Trophoblast cell (in vitro differentiated cells and primary cell): ENCODE data around the gene SDHB.

Experiments used
- DNase-seq, 2 donors: peaks; one replicate each; pipeline ENCODE4 v3.0.0-alpha.2; 2016
- H2AFZ ChIP-seq: 2 replicates; pipeline ENCODE4 v1.6.1; 2013; ENCODE audit warnings: low read length, moderate library complexity, mild to moderate bottlenecking; ENCODE audit not compliant: insufficient read depth, poor library complexity
- H2AK5ac ChIP-seq: 2 replicates; pipeline ENCODE4 v1.6.1; 2013; ENCODE audit warnings: mild to moderate bottlenecking, low read length
- H2BK120ac ChIP-seq: 2 replicates; pipeline ENCODE4 v1.6.1; 2013; ENCODE audit warnings: low read length, mild to moderate bottlenecking, moderate library complexity; ENCODE audit not compliant: insufficient read depth, poor library complexity
- H2BK12ac ChIP-seq: 2 replicates; pipeline ENCODE4 v1.6.1; 2013; ENCODE audit warnings: mild to moderate bottlenecking, low read length, moderate library complexity
- H2BK5ac ChIP-seq: 2 replicates; pipeline ENCODE4 v1.6.1; 2013; ENCODE audit warnings: low read length, low read depth, moderate library complexity, mild to moderate bottlenecking; ENCODE audit not compliant: poor library complexity
- H3K14ac ChIP-seq: 2 replicates; pipeline ENCODE4 v1.6.1; 2013; ENCODE audit warnings: mild to moderate bottlenecking, low read length
- H3K18ac ChIP-seq: 2 replicates; pipeline ENCODE4 v1.6.1; 2013; ENCODE audit warnings: mild to moderate bottlenecking, low read length
- H3K23ac ChIP-seq: 2 replicates; pipeline ENCODE4 v1.6.1; 2013; ENCODE audit warnings: low read length
- H3K27ac ChIP-seq: 2 replicates; pipeline ENCODE4 v1.5.1; 2013; ENCODE audit warnings: low read depth, mild to moderate bottlenecking, inconsistent platforms, low read length, moderate library complexity
- H3K27me3 ChIP-seq: 2 replicates; pipeline ENCODE4 v1.6.1; 2013; ENCODE audit warnings: inconsistent platforms, mild to moderate bottlenecking, low read length, moderate library complexity; ENCODE audit not compliant: insufficient read depth
- H3K36me3 ChIP-seq, 2 experiments: 1 replicate in 1 of 2; 2 replicates in 1 of 2; pipeline ENCODE4 v1.6.1; 2013; ENCODE audit warnings: low read length in 2 of 2, mild to moderate bottlenecking in 2 of 2, moderate library complexity in 1 of 2; ENCODE audit not compliant: insufficient read depth in 2 of 2, control insufficient read depth in 1 of 2
- H3K4ac ChIP-seq: 2 replicates; pipeline ENCODE4 v1.6.1; 2013; ENCODE audit warnings: low read depth, mild to moderate bottlenecking, low read length, moderate library complexity
- H3K4me1 ChIP-seq, 2 experiments: 1 replicate in 1 of 2; 2 replicates in 1 of 2; pipeline ENCODE4 v1.6.1; 2013; ENCODE audit warnings: low read length in 2 of 2, mild to moderate bottlenecking in 2 of 2, moderate library complexity in 1 of 2; ENCODE audit not compliant: insufficient read depth in 2 of 2, control insufficient read depth in 1 of 2
- H3K4me2 ChIP-seq: 2 replicates; pipeline ENCODE4 v1.6.1; 2013; ENCODE audit warnings: inconsistent platforms, mild to moderate bottlenecking, low read length, moderate library complexity
- H3K4me3 ChIP-seq: 2 replicates; pipeline ENCODE4 v1.5.1; 2013; ENCODE audit warnings: mild to moderate bottlenecking, low read depth, low read length, inconsistent platforms
- H3K79me1 ChIP-seq: one replicate; pipeline ENCODE4 v1.6.1; 2013; ENCODE audit warnings: low read length
- H3K79me2 ChIP-seq: 2 replicates; pipeline ENCODE4 v1.6.1; 2013; ENCODE audit warnings: low read length, mild to moderate bottlenecking; ENCODE audit not compliant: control insufficient read depth, insufficient read depth, poor library complexity
- H3K9ac ChIP-seq: 2 replicates; pipeline ENCODE4 v1.6.1; 2013; ENCODE audit warnings: mild to moderate bottlenecking, low read length
- H3K9me3 ChIP-seq: 2 replicates; pipeline ENCODE4 v1.6.1; 2013; ENCODE audit warnings: low read depth, mild to moderate bottlenecking, control low read depth, inconsistent platforms, low read length; ENCODE audit not compliant: insufficient read depth
- H4K12ac ChIP-seq: 2 replicates; pipeline ENCODE4 v1.6.1; 2013; ENCODE audit warnings: low read depth, mild to moderate bottlenecking, low read length, moderate library complexity
- H4K8ac ChIP-seq: 2 replicates; pipeline ENCODE4 v1.6.1; 2013; ENCODE audit warnings: low read depth, mild to moderate bottlenecking, low read length, moderate library complexity
- H4K91ac ChIP-seq: one replicate; pipeline ENCODE4 v1.6.1; 2013; ENCODE audit warnings: low read depth, mild to moderate bottlenecking, low read length, moderate library complexity
- WGBS: extraction: QIAGEN DNeasy Blood & Tissue Kit; methylation state at CpG from one replicate; pipeline ENCODE4 v1.1.7; 2013; ENCODE audit warnings: missing lambda C conversion rate; ENCODE audit not compliant: insufficient read length, insufficient coverage; ENCODE audit errors: extremely low coverage; 5-methylcytosine and 5-hydroxymethylcytosine counted together

Gene SDHB

GRCh38 chr1:17046334-17046657 is 7.5 kb downstream of the SDHB start:
- WGBS, result no CpG with 5 or more reads among the region's 3 CpGs
- H3K18ac ChIP-seq, result no peak overlapping the region
- no peaks in the 10 kb centered on the region for H3K4me1 ChIP-seq
- H3K36me3 ChIP-seq, result peaks cover 22 to 24% of the 10 kb centered on the region in 2 experiments
- H3K4me2 ChIP-seq, result no peak overlapping the region
- H3K79me1 ChIP-seq, result no peaks in the 10 kb centered on the region
- no peak overlapping the region for H4K12ac ChIP-seq
- no peak overlapping the region for H2AK5ac ChIP-seq
- H4K8ac ChIP-seq, result no peak overlapping the region
- no peak overlapping the region for H3K9ac ChIP-seq
- H3K27ac ChIP-seq, result no peak overlapping the region
- no peaks in the 10 kb centered on the region for H3K9me3 ChIP-seq
- H2BK12ac ChIP-seq, result no peak overlapping the region
- H3K23ac ChIP-seq, result no peak overlapping the region
- H3K27me3 ChIP-seq, result no peaks in the 10 kb centered on the region
- no peaks in the 10 kb centered on the region for H3K79me2 ChIP-seq
- DNase-seq, result no peak
- no peak overlapping the region for H3K14ac ChIP-seq
- no peak overlapping the region for H4K91ac ChIP-seq
- H2BK5ac ChIP-seq, result no peak overlapping the region
- H2AFZ ChIP-seq, result no peak overlapping the region
- no peak overlapping the region for H3K4ac ChIP-seq
- no peak overlapping the region for H3K4me3 ChIP-seq
- H2BK120ac ChIP-seq, result no peak overlapping the region

- Histone ChIP-seq H3K9ac (no peak overlapping the region), H3K79me2 (no peaks in the 10 kb centered on the region), H2AFZ (no peak overlapping the region), H3K36me3 (peaks cover 24% of the 10 kb centered on the region in 2 experiments), H4K91ac (no peak overlapping the region), H2BK5ac (no peak overlapping the region), H2BK12ac (no peak overlapping the region), H3K79me1 (no peaks in the 10 kb centered on the region), H3K23ac (no peak overlapping the region), H3K14ac (no peak overlapping the region), H3K18ac (no peak overlapping the region), H3K4me3 (no peak overlapping the region), H2AK5ac (no peak overlapping the region), H3K27ac (no peak overlapping the region), H3K4ac (no peak overlapping the region), H3K4me1 (no peaks in the 10 kb centered on the region), H4K12ac (no peak overlapping the region), H4K8ac (no peak overlapping the region), H3K9me3 (no peaks in the 10 kb centered on the region), H3K4me2 (no peak overlapping the region), H2BK120ac (no peak overlapping the region), H3K27me3 (no peaks in the 10 kb centered on the region)
- WGBS, result no CpG with 5 or more reads among the region's 9 CpGs
- DNase-seq, result peak; percentile 22 to 74
These were observed 8.0 kb downstream of the SDHB start for GRCh38 chr1:17045634-17046333.

- Histone ChIP-seq H3K36me3 (peaks cover 23 to 25% of the 10 kb centered on the region in 2 experiments), H3K27ac (no peak overlapping the region), H3K9me3 (no peaks in the 10 kb centered on the region), H2BK120ac (no peak overlapping the region), H2AFZ (no peak overlapping the region), H3K79me1 (no peaks in the 10 kb centered on the region), H2AK5ac (no peak overlapping the region), H4K8ac (peak overlapping the region; percentile 56), H4K91ac (no peak overlapping the region), H3K4me1 (no peaks in the 10 kb centered on the region), H4K12ac (no peak overlapping the region), H3K23ac (no peak overlapping the region), H3K14ac (no peak overlapping the region), H2BK5ac (no peak overlapping the region), H3K18ac (no peak overlapping the region), H3K27me3 (no peaks in the 10 kb centered on the region), H2BK12ac (no peak overlapping the region), H3K4ac (no peak overlapping the region), H3K9ac (no peak overlapping the region), H3K4me2 (no peak overlapping the region), H3K79me2 (no peaks in the 10 kb centered on the region), H3K4me3 (no peak overlapping the region)
- WGBS, result no CpG with 5 or more reads among the region's 5 CpGs
- peak; percentile 37 to 58 for DNase-seq
These were observed 8.7 kb downstream of the SDHB start for GRCh38 chr1:17045150-17045549.

GRCh38 chr1:17043676-17044075 is 10.2 kb downstream of the SDHB start:
- no peak overlapping the region for H3K23ac ChIP-seq
- no peak overlapping the region for H2AFZ ChIP-seq
- no peak overlapping the region for H3K27ac ChIP-seq
- H3K4me3 ChIP-seq, result no peak overlapping the region
- H3K79me2 ChIP-seq, result no peaks in the 10 kb centered on the region
- no peak overlapping the region for H4K91ac ChIP-seq
- no peak overlapping the region for H4K8ac ChIP-seq
- no peaks in the 10 kb centered on the region for H3K79me1 ChIP-seq
- no peak overlapping the region for H3K4ac ChIP-seq
- H3K9ac ChIP-seq, result no peak overlapping the region
- peaks cover 18 to 25% of the 10 kb centered on the region in 2 experiments for H3K36me3 ChIP-seq
- H2AK5ac ChIP-seq, result no peak overlapping the region
- H3K4me1 ChIP-seq, result no peaks in the 10 kb centered on the region
- no peaks in the 10 kb centered on the region for H3K9me3 ChIP-seq
- no peak overlapping the region for H2BK5ac ChIP-seq
- no peak overlapping the region for H3K18ac ChIP-seq
- no CpG with 5 or more reads among the region's 5 CpGs for WGBS
- no peak overlapping the region for H4K12ac ChIP-seq
- no peak overlapping the region for H2BK12ac ChIP-seq
- H3K4me2 ChIP-seq, result no peak overlapping the region
- H2BK120ac ChIP-seq, result no peak overlapping the region
- peak; percentile 67 to 90 for DNase-seq
- no peaks in the 10 kb centered on the region for H3K27me3 ChIP-seq
- H3K14ac ChIP-seq, result no peak overlapping the region
